ENCODE data around the gene CYP2A7.
"Not testable (repeated sequence)": the region's sequence is repeated elsewhere in the genome, so short reads cannot be mapped to it uniquely, and the experiment has no call there.

DNA sequence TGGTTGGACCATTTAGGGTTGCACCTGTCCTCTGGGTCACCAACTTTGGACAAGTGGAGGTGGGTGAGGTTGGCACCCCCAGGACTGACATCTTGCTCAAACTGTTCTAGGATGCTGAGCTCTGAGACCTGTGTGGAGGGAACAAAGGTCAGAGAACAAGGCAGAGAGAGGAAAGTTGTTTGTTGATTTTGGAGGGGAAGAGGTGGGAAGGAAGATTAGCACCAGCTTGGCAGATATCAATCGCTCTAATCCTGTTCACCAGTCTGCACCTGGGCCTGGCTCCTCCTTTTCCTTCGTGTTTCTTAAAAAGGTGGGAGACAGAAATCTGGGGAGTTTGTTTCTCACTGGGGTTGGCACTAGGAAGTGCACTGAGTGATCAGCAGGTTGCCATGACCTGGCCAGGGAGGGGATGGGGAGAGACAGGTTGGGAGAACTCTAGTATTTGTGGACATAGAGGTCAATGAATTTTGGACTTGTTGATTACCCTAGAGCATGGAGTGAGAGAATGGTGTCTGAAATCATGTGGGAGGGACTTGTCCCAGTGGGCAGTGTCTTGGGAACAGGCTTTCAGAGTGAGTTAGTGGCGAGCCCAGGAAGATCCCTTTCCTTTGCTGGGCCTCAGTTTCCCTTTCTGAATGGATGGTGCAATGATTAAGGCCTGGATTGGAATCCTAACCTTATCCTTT lies 29.4 kb downstream of the CYP2A7 start:
- not testable (repeated sequence) for TF ChIP-seq EP300, POLR2A (IDR thresholded peaks at IDR 0.05)
- TF ChIP-seq, protein P1, sequence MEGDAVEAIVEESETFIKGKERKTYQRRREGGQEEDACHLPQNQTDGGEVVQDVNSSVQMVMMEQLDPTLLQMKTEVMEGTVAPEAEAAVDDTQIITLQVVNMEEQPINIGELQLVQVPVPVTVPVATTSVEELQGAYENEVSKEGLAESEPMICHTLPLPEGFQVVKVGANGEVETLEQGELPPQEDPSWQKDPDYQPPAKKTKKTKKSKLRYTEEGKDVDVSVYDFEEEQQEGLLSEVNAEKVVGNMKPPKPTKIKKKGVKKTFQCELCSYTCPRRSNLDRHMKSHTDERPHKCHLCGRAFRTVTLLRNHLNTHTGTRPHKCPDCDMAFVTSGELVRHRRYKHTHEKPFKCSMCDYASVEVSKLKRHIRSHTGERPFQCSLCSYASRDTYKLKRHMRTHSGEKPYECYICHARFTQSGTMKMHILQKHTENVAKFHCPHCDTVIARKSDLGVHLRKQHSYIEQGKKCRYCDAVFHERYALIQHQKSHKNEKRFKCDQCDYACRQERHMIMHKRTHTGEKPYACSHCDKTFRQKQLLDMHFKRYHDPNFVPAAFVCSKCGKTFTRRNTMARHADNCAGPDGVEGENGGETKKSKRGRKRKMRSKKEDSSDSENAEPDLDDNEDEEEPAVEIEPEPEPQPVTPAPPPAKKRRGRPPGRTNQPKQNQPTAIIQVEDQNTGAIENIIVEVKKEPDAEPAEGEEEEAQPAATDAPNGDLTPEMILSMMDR (IDR thresholded peaks at IDR 0.05), result not testable (repeated sequence)

Data from gastroesophageal sphincter (tissue), 3 donors.